Umbilical cord (tissue), 2 donors: ENCODE data around the gene SAMM50. TPM values are rescaled to one million over a fixed set of nuclear protein-coding genes. Genes with fewer than 3 reads are reported as not detected.
"Not testable (repeated sequence)": the region's sequence is repeated elsewhere in the genome, so short reads cannot be mapped to it uniquely, and the experiment has no call there.

Source experiments
- DNase-seq: peaks from one replicate; pipeline ENCODE4 v3.0.0-alpha.2; 2015; ENCODE audit warnings: low spot score
- total RNA-seq: library from RNA; depleted of rRNA; stranded (reverse); fragments of >200 nt; gene quantifications from one replicate; pipeline ENCODE4 v1.2.3, GENCODE V29; 2014; ENCODE audit warnings: low replicate concordance; ENCODE audit not compliant: insufficient read depth

SAMM50 gene
- total RNA-seq, 1 donor from 2014 or later = 18.8 TPM

DNA sequence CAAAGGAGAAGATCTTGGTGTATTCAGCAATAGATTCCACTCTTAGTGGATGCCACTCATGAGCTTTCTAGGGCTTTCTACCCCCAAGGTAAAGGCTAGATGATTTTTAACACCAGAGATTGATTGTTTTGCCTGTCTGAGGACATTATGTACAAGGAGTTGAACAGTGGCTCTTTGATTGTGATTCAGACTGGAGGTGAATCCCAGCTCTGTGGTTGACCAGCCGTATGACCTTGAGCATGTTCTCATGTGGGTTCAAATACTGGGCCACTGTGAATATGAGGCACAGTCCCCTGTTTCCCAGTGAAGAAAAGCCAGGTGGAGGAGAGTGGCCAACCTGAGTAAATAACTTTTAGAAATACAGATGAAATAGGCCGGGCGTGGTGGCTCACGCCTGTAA, 44.9 kb downstream of the SAMM50 start:
- DNase-seq = no peak

DNA sequence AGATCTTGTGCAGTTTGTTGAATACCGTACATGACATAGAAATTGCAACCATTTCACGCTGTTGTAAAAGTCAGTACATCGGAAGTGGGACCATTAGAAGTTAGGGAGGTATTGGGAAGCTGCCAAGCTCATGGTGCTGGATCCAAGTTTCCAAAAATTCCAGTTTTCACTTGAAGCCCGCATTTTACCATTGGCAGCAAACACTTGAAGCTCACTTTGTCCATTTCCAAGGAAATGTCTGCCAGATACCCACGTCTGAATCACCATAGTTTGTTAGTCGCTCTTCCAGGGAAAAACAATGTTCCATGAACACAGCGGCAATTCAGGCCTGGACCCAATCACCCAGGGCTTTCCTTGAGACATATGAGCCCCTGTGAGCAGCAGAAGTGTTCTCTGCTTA, 46.3 kb downstream of the SAMM50 start:
- DNase-seq = no peak

DNA sequence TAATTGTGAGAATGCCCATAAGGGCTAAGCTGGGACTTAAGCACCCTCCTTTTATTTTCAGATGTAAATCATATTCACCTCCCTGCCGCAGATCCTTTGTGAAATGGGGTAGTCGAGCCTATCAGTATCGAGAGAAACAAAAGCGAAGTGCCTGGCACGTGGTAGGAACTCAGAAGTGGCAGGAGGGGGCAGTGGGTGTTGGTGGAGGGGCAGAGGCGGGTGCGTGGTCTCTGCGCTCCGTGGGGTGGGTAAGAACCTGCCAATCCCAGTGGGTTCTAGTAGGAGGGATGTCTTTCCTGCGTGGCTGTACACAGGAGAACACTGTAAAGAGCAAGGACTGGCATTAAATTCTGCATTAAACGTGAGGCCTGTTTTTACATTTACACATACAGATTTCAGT, 47.1 kb downstream of the SAMM50 start:
- DNase-seq = no peak

DNA sequence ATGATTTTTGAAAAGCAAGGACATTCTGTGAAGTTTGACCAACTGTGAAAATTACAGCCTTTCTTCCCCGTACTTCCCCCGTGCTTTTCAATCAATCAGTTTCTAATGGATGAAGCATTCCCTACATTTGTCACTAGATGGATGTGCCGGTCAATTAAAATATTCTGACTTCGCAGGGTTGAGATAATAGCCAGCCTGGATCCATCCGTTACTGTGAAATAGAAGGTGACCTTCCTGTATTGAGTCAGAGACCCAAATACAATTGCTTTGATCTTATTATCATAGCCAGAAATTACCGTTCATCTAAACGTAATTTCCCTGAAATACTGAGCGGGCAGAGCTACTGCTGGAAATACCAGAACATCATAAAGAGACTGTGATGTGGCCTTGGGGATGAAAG, 47.8 kb downstream of the SAMM50 start:
- no peak for DNase-seq

DNA sequence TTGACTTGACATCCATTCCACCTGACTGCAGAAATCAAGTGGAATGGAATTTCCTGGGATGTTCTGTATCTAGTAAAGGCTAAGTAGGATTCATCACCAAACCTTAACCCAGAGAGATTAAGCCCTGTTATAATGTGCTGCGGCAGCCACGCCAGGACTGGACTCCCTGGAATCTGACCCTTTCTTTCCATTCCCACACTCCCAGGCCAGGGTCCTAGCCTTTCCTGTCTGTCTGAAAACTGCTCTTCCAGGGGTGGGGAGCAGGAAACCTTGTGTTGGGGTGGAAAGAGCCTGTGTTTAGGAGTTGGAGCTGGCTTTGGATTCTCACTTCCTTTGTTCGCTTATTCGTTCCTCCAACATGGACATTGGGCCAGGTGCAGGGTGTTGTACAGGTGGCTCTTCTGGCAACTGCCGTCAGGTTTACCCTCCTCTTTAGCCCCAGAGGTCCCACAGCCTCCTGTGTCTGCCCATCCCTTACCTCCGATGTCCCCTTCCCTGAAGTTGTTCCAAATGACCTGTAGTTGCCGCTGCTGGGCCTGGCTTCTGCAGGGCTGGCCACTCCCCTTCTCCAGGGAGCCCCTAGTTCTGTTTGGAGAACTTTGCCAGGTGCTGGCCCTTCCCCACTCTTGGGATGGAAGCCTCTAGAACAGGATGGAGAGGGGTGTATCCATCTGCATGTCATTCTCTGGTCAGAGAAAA, 48.3 kb downstream of the SAMM50 start:
- no peak for DNase-seq

DNA sequence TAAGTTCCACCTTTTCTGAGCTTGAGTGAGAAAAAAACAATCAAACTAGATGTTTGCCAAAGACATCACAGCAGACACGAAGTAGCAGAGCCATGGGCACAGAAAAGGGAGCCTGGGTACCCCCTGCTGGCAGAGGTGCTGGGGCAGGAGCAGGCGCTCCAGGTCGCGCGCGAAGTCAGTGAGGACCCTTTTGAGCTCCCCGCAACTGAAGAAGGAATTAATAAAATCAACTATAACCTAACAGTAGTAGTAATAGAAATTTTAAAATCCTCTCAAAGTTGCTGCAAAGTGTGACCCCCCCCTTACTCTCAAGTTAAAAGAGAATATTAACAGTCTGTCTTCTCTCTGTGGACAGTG, 48.8 kb downstream of the SAMM50 start:
- DNase-seq = no peak

DNA sequence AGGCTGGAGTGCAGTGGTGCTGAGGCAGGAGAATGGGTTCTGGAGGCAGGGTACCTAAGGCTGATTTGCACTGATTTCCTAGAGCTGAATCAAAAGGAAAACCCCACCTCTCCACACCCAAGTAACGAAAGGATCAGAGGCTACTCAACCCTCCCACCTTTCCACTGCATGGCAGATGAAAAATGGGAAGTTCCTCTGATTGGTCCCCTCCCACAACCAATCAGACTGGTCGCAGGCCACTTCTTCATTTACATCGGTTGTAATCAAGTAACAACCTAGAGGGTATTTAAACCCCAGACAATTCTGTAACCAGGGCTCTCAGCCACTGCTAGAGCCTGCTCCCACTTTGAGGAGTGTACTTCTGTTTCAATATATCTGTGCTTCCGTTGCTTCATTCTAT, 50.3 kb downstream of the SAMM50 start:
- DNase-seq = no peak

DNA sequence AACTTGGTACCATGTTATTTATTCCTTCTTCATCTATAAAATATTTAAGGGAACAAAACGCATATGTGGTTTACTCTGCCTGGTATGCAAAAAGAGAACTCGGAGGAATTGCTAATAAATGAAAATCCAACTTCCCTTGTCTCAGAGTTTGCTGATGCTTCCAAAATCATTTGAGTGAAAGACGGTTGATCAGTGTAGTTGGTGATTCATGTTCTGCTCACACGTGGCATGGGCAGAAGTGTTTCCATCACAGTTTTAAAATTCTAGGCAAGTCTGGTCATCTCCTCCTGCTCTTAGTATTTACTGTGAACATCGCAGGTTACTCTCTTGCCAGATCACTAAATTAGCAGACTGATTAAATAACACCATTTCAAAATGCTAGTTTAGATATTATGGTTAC, 56.9 kb downstream of the SAMM50 start:
- DNase-seq = no peak

DNA sequence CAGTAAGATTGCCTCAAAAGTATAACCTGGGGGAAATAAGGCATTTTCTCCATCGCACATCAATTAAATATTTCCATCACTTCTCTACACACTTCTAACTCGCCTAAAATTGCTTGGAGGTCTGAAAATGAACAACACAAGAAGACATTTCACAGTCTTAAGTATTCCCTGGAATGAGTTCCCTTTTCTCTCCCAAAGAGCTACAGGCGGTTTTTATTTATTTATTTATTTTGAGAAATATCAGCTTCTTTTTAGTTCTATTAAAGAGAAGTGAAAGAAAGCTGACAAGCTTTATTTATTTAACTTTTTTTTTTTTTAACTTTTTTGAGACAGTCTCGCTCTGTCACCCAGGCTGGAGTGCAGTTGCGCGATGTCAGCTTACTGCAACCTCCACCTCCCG, 57.3 kb downstream of the SAMM50 start:
- DNase-seq = no peak

DNA sequence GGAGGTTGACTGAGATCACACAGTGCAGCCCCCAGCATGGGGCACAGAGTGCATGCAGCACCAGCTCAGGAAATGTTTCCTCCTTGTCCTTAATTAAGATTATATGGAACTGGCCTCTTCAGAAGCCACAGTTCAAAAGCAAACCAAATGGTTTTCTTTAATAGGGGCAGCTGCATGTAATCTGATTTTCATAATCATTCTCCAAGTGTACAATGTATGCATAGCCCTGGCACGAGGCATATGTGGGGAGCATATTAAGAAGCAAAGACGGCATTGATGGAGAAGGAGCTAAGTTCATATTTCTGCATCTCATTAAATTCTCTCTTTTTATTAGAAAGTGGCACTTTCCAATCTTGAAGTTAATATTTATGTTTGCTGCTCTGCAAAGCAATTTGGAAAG, 59.0 kb downstream of the SAMM50 start:
- no peak for DNase-seq

DNA sequence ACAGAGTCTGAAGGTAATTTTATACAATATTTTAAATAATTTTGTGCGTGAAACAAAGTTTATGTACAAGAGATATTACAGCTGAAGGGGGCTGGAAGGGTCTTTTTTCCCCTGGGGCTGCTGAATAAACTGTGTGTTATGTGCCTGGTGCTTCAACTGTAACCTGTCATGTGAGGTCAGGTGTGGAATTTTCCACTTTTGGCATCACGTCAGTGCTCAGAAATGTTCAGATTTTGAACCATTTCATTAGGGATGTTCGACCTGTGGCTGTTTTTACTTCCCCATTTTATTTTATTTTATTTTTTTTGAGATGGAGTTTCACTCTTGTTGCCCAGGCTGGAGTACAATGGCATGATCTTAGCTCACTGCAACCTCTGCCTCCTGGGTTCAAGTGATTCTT, 61.3 kb downstream of the SAMM50 start:
- not testable (repeated sequence) for DNase-seq

DNA sequence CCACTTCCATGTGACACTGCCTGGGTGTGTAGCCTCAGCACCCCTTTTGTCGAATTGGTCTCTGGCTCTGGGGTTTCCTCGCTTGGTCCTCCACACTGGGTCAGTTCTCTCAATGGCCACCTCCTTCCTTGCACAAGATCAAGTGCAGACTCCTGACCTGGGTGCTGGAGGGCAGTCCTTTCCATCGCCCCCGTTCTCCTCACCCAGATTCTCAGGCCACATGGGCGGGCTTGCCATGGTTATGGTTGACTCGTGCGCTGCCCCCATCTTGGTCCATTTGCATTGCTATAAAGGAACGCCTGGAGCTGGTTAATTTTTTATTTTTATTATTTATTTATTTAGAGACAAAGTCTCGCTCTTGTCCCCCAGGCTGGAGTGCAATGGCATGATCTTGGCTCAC, 63.4 kb downstream of the SAMM50 start:
- no peak for DNase-seq

DNA sequence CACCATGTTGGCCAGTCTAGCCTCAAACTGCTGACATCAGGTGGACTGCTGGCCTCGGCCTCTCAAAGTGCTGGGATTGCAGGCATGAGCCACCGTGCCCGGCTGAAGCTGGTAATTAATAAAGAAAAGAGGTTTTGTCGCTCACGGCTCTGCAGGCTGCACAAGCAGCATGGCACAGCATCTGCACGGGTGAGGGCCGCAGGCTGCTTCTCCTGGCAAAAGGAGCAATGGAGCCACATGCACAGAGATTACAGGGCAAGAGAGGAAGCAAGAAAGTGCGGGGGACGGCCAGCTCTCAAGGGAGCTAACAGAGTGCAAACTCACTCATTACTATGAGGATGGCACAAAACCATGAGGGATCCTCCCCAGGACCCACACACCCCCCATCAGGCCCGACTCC, 64.2 kb downstream of the SAMM50 start:
- no peak for DNase-seq

DNA sequence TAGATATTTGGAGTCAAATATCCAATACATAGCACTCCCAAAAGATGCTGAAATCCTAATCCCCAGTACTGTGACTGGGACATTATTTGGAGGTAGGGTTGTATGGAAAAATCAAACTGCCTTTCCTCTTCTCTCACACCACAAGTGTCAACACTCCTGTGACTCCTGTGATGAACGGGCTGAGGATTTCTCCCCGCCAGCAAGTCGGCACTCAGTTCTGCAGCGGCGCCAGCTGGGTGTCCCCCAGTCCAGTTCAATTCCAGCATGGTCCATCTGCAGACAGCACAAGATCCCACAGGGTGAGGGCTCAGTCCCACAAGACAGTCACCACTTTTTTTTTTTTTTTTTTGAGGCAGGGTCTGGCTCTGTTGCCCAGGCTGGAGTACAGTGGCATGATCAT, 64.6 kb downstream of the SAMM50 start:
- no peak for DNase-seq

DNA sequence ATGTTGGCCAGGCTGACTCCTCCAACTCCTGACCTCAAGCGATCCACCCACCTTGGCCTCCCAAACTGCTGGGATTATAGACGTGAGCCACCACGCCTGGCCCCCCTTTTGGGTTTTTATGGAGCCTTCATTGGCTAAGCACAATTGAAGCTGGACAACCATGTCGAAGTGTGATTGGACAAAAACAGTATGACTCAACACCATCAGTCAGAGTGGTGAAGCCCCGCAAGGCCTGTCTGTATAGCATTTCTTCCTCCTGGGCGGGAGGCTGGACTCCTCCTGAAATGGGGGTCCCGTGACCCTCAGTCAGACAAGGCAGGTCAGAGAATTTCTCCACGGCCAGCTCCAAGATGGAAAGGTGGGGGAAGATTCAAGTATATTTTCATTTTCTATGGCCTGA, 65.7 kb downstream of the SAMM50 start:
- DNase-seq = no peak

DNA sequence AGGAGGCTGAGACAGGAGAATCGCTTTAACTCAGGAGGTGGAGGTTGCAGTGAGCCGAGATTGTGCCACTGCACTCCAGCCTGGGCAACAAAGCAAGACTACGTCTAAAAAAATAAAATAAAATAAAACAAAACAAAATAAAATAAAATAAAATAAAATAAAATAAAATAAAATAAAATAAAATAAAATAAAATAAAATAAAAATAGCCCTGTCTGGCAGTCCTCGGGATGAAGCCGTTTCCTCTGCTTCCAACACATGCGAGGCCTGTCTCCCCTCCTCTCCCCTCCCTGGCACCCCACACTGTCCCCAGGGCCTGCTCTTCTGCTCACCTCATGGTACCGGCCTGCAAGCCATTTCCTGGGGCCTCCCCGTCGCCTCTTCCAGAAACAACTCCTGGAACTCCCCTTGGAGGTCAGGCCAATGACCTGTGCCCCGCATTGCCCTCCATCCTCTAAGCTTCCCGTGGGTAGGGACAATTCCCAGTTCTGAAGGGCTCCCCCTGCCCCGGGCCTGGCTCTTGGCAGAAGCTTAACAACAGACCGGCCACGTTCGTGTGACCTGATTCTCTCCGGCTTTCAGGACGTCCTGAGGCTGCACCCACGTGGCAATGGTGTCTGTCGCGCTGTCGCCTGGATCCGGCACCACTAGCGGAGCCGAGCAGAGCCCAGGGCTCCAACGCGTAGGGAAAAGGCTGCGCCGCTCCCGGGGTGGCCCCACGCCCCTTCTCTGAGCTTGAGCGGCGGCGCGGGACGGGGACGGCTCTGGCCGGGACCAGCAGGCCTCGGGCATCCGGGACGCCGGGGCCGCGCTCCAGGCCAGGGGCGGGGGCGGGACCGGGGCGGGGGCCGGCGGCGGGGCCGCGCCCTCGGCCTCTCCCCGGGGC, 68.4 kb downstream of the SAMM50 start:
- peak; percentile 33 for DNase-seq

DNA sequence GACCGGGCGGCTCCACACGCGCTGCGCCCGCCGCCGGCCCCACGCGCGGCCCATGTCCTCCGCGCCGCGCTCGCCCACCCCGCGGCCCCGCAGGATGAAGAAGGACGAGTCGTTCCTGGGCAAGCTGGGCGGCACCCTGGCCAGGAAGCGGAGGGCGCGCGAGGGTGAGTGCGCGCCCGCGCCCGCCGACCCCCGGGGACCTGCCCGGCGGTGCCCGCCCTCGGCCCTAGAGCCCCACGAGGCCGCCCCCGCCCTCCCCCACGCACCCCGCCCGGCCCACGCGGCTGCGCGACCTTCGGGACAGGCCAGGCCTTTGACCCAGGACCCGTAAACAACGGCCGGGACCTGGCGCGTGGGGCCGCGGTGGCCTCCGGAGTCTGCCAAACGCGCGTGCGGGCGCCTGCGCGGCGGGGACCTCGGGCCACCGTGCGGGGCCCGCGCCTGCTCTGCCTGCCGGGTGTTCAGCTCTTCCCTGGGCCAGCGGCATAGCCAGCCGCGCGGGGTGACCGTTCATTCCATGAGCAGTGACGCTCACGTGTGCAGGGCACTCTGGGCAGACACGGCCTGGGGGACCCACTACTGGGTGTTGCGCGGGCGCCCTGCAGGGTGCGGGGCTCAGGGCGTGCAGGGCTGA, 69.2 kb downstream of the SAMM50 start, which contains the start of gene PARVB:
Gene PARVB (plus strand): TSS at position 15 of the 634 bp plus-strand sequence. CDS start 38 bp downstream, at position 53.
- no peak for DNase-seq

DNA sequence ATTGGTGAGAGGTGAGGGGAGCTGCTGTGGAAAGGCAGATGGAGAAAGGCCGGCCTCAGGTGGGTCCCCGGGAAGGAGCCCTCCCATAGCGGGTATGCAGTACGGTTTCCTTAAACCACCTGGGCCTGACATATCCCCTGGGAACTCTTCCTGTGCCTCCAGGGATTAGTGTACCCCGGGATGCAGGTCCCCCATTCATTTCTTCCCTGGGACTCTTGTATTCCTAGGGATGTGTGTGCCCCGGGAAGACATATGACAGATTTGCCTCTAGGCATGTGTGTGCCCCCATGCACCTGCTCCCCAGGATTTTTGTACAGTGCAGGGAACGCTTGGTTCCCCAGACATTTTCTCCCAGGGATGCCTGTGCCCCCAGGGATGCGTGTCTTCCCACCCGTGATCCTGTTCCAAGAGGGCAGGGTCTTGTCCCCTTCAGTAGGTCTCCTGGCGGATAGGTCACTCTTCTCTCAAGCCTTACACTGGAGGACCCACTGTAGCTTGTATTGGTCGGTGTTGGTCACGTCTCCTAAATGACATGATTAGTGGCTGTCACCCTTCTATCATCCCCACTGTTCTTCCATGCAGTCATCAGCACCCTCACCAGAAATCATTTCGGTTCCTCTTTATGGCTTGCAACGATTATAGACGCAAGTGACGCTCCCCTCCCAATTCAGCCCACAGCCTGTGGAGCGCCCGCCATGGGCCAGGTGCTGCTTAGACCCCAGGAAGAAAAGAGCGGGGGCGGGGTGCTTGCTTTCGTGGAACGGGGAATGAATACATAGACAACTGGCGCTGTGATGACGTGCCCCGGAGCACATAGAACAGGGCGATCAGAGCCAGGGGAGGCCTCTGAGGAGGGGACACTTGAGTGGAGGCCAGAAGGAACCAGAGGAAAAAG, 70.2 kb downstream of the SAMM50 start:
- DNase-seq = no peak

DNA sequence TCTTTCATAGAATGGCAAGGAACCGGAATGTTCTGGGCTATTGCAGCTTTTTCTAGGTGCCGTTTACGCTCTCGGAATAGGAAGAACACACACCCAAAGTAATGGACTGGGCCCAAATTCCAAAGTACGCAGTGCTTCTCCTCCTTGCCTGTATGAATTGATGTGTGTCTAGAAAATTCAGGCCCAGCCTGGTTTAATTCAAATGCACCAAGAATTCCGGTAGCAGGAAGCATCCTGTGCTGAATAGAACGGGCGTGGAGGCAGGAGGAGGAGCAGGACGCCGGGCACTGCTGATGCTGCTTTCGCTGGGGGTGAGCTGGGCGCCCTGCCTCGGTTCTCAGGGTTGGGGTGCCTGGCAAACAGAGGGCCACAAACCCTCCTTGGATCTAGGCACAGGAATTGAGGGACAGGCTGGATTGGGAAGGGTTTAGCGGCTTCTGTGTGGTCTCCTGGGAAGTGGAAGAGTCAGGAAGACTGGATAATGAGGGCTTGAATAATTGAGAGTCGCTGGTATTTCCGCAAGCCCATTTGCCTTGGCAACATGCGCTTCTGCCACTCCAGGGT, 70.9 kb downstream of the SAMM50 start:
- DNase-seq = no peak

DNA sequence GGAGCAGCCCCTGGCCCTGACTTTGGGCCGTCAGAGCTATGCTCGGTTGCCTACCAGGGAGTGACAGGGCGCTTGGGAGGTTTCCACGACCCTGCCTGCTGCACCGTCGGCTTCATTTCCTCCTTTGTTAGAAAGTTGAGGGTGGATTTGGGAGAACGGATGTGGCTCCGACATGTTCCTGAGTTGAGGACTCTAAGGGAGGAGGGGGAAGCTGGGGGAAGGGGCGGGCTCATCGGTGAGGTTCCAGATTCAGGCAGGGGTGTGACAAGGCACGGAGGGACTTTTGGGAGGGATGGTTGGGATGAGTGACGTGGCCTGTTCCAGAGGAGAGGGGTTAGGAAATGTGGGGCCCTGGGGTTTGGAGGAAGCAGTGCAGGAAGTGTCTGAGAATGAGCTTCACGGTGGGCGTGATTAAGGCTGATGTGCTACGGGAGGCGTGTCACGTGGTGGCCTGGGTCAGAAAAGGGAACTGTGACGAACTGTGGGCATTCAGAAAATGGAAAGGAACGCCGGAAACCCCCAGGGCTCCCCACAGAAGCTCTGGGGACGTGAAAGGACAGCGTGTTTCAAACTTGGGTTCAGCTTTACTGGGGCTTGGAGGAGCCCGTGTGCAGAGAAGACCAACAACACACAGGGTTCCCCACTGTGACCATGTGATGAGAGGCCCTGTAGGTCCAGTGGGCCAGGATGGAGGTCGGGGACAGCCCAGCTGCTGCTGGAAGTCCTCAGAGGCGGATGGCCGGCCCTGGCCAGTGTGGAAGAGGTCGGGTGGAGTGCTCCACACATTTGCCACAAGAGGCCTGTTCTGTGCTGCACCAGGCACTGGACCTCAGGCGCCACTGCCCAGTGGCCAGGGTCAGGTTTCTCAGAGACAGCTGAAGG, 71.6 kb downstream of the SAMM50 start:
- DNase-seq = peak; percentile 63
